HT-29 (cell line): ENCODE measurements around the gene SLC16A3. TPM values are rescaled to one million over a fixed set of nuclear protein-coding genes. Genes with fewer than 3 reads are reported as not detected.
A peak's percentile ranks its signal among the peaks of the same experiment; 100 is the strongest.

Experiments
- DNase-seq: peaks from one replicate; pipeline ENCODE4 v3.0.0-alpha.2; 2015; ENCODE audit warnings: low spot score
- total RNA-seq: library from RNA; depleted of rRNA; stranded (reverse); fragments of >200 nt; shearing (Covaris generic); gene quantifications from 2 replicates; pipeline ENCODE4 v1.2.3, GENCODE V29; 2014; rRNA removed

Gene SLC16A3
- total RNA-seq, 1 experiment from 2014 or later, result 156 TPM

GRCh38 chr17:82283208-82283749 is 54.4 kb downstream of the SLC16A3 start:
- DNase-seq, result peak; percentile 48

- no peak for DNase-seq
Observed at GRCh38 chr17:82285141-82285540, 56.3 kb downstream of the SLC16A3 start.

- DNase-seq, result no peak
Observed at GRCh38 chr17:82287013-82287867, 58.4 kb downstream of the SLC16A3 start.

- DNase-seq, result peak; percentile 89
Observed at GRCh38 chr17:82287868-82288801, 59.3 kb downstream of the SLC16A3 start.

Other genes with a start within 250 kb of the SLC16A3 start
- 297 and 339 TPM in 2 replicates for gene CENPX, start 206.2 kb upstream of the SLC16A3 start, total RNA-seq
- 83.2 and 88.4 TPM in 2 replicates for gene LRRC45, start 205.7 kb upstream of the SLC16A3 start, total RNA-seq
- gene RAC3, start 197.4 kb upstream of the SLC16A3 start, total RNA-seq, result 68.7 and 71.3 TPM in 2 replicates
- gene DCXR, start 191.3 kb upstream of the SLC16A3 start, total RNA-seq, result 167 and 221 TPM in 2 replicates
- 49.5 and 52.6 TPM in 2 replicates for gene RFNG, start 177.2 kb upstream of the SLC16A3 start, total RNA-seq
- 281 and 295 TPM in 2 replicates for gene GPS1, start 177.1 kb upstream of the SLC16A3 start, total RNA-seq
- 320 and 339 TPM in 2 replicates for gene DUS1L, start 163.2 kb upstream of the SLC16A3 start, total RNA-seq
- 477 and 592 TPM in 2 replicates for gene FASN, start 130.8 kb upstream of the SLC16A3 start, total RNA-seq
- 47.6 and 48.2 TPM in 2 replicates for gene CCDC57, start 16.2 kb upstream of the SLC16A3 start, total RNA-seq
- gene CSNK1D, start 44.7 kb downstream of the SLC16A3 start, total RNA-seq, result 47.8 and 60.4 TPM in 2 replicates
- not detected in 2 replicates for gene CD7, start 88.6 kb downstream of the SLC16A3 start, total RNA-seq
- gene SECTM1, start 104.7 kb downstream of the SLC16A3 start, total RNA-seq, result 2.9 and 3.2 TPM in 2 replicates
- 0.10 and 1.1 TPM in 2 replicates for gene TEX19, start 130.2 kb downstream of the SLC16A3 start, total RNA-seq
- not detected in 2 replicates for gene UTS2R, start 142.7 kb downstream of the SLC16A3 start, total RNA-seq
- gene HEXD, start 189.3 kb downstream of the SLC16A3 start, total RNA-seq, result 25.8 and 28.4 TPM in 2 replicates
- gene OGFOD3, start 189.5 kb downstream of the SLC16A3 start, total RNA-seq, result 42.0 and 51.4 TPM in 2 replicates
- gene CYBC1, start 221.7 kb downstream of the SLC16A3 start, total RNA-seq, result 72.3 and 89.5 TPM in 2 replicates
- gene NARF, start 229.7 kb downstream of the SLC16A3 start, total RNA-seq, result 30.5 and 35.0 TPM in 2 replicates